Posterior vena cava (tissue), 2 donors: ENCODE results near the gene SIPA1L2. TPM values are rescaled to one million over a fixed set of nuclear protein-coding genes. Genes with fewer than 3 reads are reported as not detected.
"Not testable (repeated sequence)": the region's sequence is repeated elsewhere in the genome, so short reads cannot be mapped to it uniquely, and the experiment has no call there.

Experiments used
- DNase-seq: peaks from one replicate; pipeline ENCODE4 v3.0.0-alpha.2; 2020; ENCODE audit warnings: low spot score
- intact Hi-C, 2 donors: fragments of 100-400 bp; cut with DNase I; formaldehyde crosslinking; loops; one replicate each; pipeline versions ENCODE4 v1.14.1 to v1.14.2; 2022 to 2023
- total RNA-seq, 2 donors: library from RNA; stranded (reverse); fragmentation: NEBNext Ultra II Directional; extraction: Animal tissue kit (Norgen Biotek cat#: 25700); gene quantifications; one replicate each; pipeline ENCODE4 v1.2.1, GENCODE V29; 2021
- donor health status: DM: yes; HTN: yes; CAD: no.
- donor health status: DM: yes; HTN: yes; CAD: no.

SIPA1L2 gene
- total RNA-seq, 2 donors from 2014 or later: 14.1 to 14.9 TPM

- DNase-seq: no peak
- intact Hi-C loops: loop anchor here in 1 of 2 donors (10.0 kb wide), 1 partner anchor 758 kb away; no protein-coding TSS in a partner anchor
Measured at GRCh38 chr1:232622981-232623380, 7.0 kb downstream of the SIPA1L2 start.

- intact Hi-C loops: loop anchor here in 1 of 2 donors (10.0 kb wide), 1 partner anchor 758 kb away; no protein-coding TSS in a partner anchor
- DNase-seq: no peak
Measured at GRCh38 chr1:232622378-232622777, 7.6 kb downstream of the SIPA1L2 start.

GRCh38 chr1:232621050-232621449 lies 8.9 kb downstream of the SIPA1L2 start:
- no peak for DNase-seq

GRCh38 chr1:232620356-232620969 lies 9.5 kb downstream of the SIPA1L2 start:
- intact Hi-C loops: loop anchor here in 1 of 2 donors (10.0 kb wide), 1 partner anchor 756 kb away; no protein-coding TSS in a partner anchor
- no peak for DNase-seq

More at GRCh38 chr1:232621050-232621449, 8.9 kb downstream of the SIPA1L2 start:
- intact Hi-C loops: loop anchor here in 1 of 2 donors (10.0 kb wide), 1 partner anchor 756 kb away; no protein-coding TSS in a partner anchor

- no peak for DNase-seq
- intact Hi-C loops: no loop called here
Measured at GRCh38 chr1:232617237-232617636, 12.7 kb downstream of the SIPA1L2 start.

GRCh38 chr1:232615306-232615800 lies 14.6 kb downstream of the SIPA1L2 start:
- no peak for DNase-seq
- intact Hi-C loops: no loop called here

- no peak for DNase-seq
- intact Hi-C loops: no loop called here
Measured at GRCh38 chr1:232614811-232615210, 15.1 kb downstream of the SIPA1L2 start.

- intact Hi-C loops: loop anchor here in 1 of 2 donors (2.0 kb wide), 1 partner anchor 55 kb away; no protein-coding TSS in a partner anchor
- DNase-seq: no peak
Measured at GRCh38 chr1:232613752-232614381, 16.1 kb downstream of the SIPA1L2 start.

- intact Hi-C loops: loop anchor here in 1 of 2 donors (2.0 kb wide), 1 partner anchor 54 kb away; no protein-coding TSS in a partner anchor
- not testable (repeated sequence) for DNase-seq
Measured at GRCh38 chr1:232612836-232613235, 17.1 kb downstream of the SIPA1L2 start.

GRCh38 chr1:232611834-232612233 lies 18.1 kb downstream of the SIPA1L2 start:
- intact Hi-C loops: loop anchor here in 1 of 2 donors (2.0 kb wide), 1 partner anchor 53 kb away; no protein-coding TSS in a partner anchor
- no peak for DNase-seq

GRCh38 chr1:232610902-232611745 lies 18.8 kb downstream of the SIPA1L2 start:
- intact Hi-C loops, DNase-seq: not testable (repeated sequence)

GRCh38 chr1:232610192-232610901 lies 19.6 kb downstream of the SIPA1L2 start:
- DNase-seq: no peak
- intact Hi-C loops: no loop called here

- no peak for DNase-seq
- intact Hi-C loops: no loop called here
Measured at GRCh38 chr1:232608427-232608826, 21.5 kb downstream of the SIPA1L2 start.

GRCh38 chr1:232602622-232603021 lies 27.3 kb downstream of the SIPA1L2 start:
- intact Hi-C loops: no loop called here
- no peak for DNase-seq

GRCh38 chr1:232600424-232601258 lies 29.3 kb downstream of the SIPA1L2 start:
- intact Hi-C loops: no loop called here
- no peak for DNase-seq

- DNase-seq: no peak
- intact Hi-C loops: no loop called here
Measured at GRCh38 chr1:232599178-232600041, 30.5 kb downstream of the SIPA1L2 start.

- DNase-seq: no peak
- intact Hi-C loops: no loop called here
Measured at GRCh38 chr1:232598837-232599177, 31.1 kb downstream of the SIPA1L2 start.
